CD14-positive monocyte (primary cell): ENCODE results near the gene IFIH1. TPM values are rescaled to one million over a fixed set of nuclear protein-coding genes. Genes with fewer than 3 reads are reported as not detected.

Source experiments
- DNase-seq, 3 donors: peaks; one replicate each; pipeline ENCODE4 v3.0.0-alpha.2; 2011 to 2022
- H2AFZ ChIP-seq: 2 replicates; pipeline ENCODE4 v1.6.0; 2012; ENCODE audit warnings: mild to moderate bottlenecking, low read depth, low read length, inconsistent platforms; ENCODE audit not compliant: insufficient read depth, poor library complexity, severe bottlenecking
- H3K27ac ChIP-seq, 2 donors: 1 replicate in 1 of 2; 2 replicates in 1 of 2; pipeline ENCODE4 v1.5.1; 2012 to 2013; ENCODE audit warnings: low read length in 2 of 2, control low read depth in 1 of 2, inconsistent platforms in 1 of 2, low read depth in 1 of 2, mild to moderate bottlenecking in 1 of 2
- H3K27me3 ChIP-seq, 2 donors: one replicate each; pipeline versions ENCODE4 v1.6.0 to v1.6.1; 2011 to 2013; ENCODE audit warnings: low read length in 2 of 2; ENCODE audit not compliant: control insufficient read depth in 2 of 2, insufficient read depth in 2 of 2
- H3K36me3 ChIP-seq, 2 donors: replicated peaks in 1 of 2; 1 replicate in 1 of 2; 2 replicates in 1 of 2; pipeline versions ENCODE4 v1.5.1 to v1.6.1; 2012 to 2013; ENCODE audit warnings: low read length in 2 of 2, control low read depth in 1 of 2, inconsistent platforms in 1 of 2, mild to moderate bottlenecking in 1 of 2; ENCODE audit not compliant: insufficient read depth in 2 of 2, control insufficient read depth in 1 of 2
- H3K4me1 ChIP-seq, 2 donors: 1 replicate in 1 of 2; 2 replicates in 1 of 2; pipeline versions ENCODE4 v1.5.1 to v1.6.1; 2012 to 2013; ENCODE audit warnings: low read length in 2 of 2, control low read depth in 1 of 2, inconsistent platforms in 1 of 2, mild to moderate bottlenecking in 1 of 2, moderate library complexity in 1 of 2; ENCODE audit not compliant: insufficient read depth in 2 of 2, control insufficient read depth in 1 of 2
- H3K4me2 ChIP-seq: replicated peaks from 2 replicates; pipeline ENCODE3; 2012; ENCODE audit warnings: low read length, moderate library complexity, mild to moderate bottlenecking; ENCODE audit not compliant: poor library complexity, severe bottlenecking; ENCODE audit errors: extremely low read depth
- H3K4me3 ChIP-seq, 3 experiments: fragments of 200-600 bp in 1 of 3; sonication (generic) in 1 of 3; replicated peaks in 1 of 3; 1 replicate in 2 of 3; 2 replicates in 1 of 3; pipeline ENCODE4 v1.5.1; 2011 to 2013; ENCODE audit warnings: low read length in 3 of 3, mild to moderate bottlenecking in 3 of 3, control low read depth in 2 of 3, low read depth in 2 of 3, inconsistent platforms in 1 of 3, moderate library complexity in 1 of 3
- H3K79me2 ChIP-seq: 2 replicates; pipeline ENCODE4 v1.6.0; 2012; ENCODE audit warnings: mild to moderate bottlenecking, control low read depth, inconsistent platforms, low read length, moderate library complexity; ENCODE audit not compliant: insufficient read depth
- H3K9ac ChIP-seq: 2 replicates; pipeline ENCODE4 v1.6.0; 2017; ENCODE audit warnings: low read length, mild to moderate bottlenecking; ENCODE audit not compliant: insufficient read depth, poor library complexity, severe bottlenecking
- H3K9me3 ChIP-seq, 2 donors: replicated peaks in 1 of 2; 1 replicate in 1 of 2; 2 replicates in 1 of 2; pipeline versions ENCODE4 v1.5.1 to v1.6.1; 2012 to 2013; ENCODE audit warnings: low read length in 2 of 2, control low read depth in 1 of 2; ENCODE audit not compliant: control insufficient read depth in 1 of 2, insufficient read depth in 1 of 2
- H4K20me1 ChIP-seq: 2 replicates; pipeline ENCODE4 v1.6.0; 2012; ENCODE audit warnings: mild to moderate bottlenecking, low read length, control low read depth, moderate library complexity; ENCODE audit not compliant: insufficient read depth
- H3K27ac Mint-ChIP-seq, 7 donors: one replicate each; pipeline ENCODE4 v1.8.0; 2020; ENCODE audit warnings: mild to moderate bottlenecking in 7 of 7, mixed read lengths in 7 of 7, moderate library complexity in 6 of 7, inconsistent platforms in 2 of 7
- H3K27me3 Mint-ChIP-seq, 3 donors: one replicate each; pipeline ENCODE4 v1.8.0; 2021 to 2022; ENCODE audit warnings: low read depth in 3 of 3, mild to moderate bottlenecking in 3 of 3, mixed read lengths in 3 of 3, moderate library complexity in 3 of 3, inconsistent platforms in 1 of 3
- H3K36me3 Mint-ChIP-seq, 2 donors: one replicate each; pipeline ENCODE4 v1.8.0; 2020; ENCODE audit warnings: mixed read lengths in 2 of 2, inconsistent platforms in 1 of 2, mild to moderate bottlenecking in 1 of 2
- H3K4me1 Mint-ChIP-seq: one replicate; pipeline ENCODE4 v1.8.0; 2020; ENCODE audit warnings: mild to moderate bottlenecking, mixed read lengths
- H3K4me3 Mint-ChIP-seq, 2 donors: one replicate each; pipeline ENCODE4 v1.8.0; 2020; ENCODE audit warnings: mild to moderate bottlenecking in 2 of 2, mixed read lengths in 2 of 2, moderate library complexity in 1 of 2
- H3K9me3 Mint-ChIP-seq, 7 donors: one replicate each; pipeline ENCODE4 v1.8.0; 2020 to 2022; ENCODE audit warnings: mixed read lengths in 7 of 7, mild to moderate bottlenecking in 6 of 7, moderate library complexity in 6 of 7, inconsistent platforms in 2 of 7
- CTCF ChIP-seq: fragments of 200-600 bp; IDR thresholded peaks from one replicate; pipeline ENCODE4 v1.8.0; 2022; ENCODE audit warnings: antibody characterized with exemption, mild to moderate bottlenecking
- WGBS: methylation state at CpG from one replicate; pipeline ENCODE4 v1.1.5; 2013; ENCODE audit warnings: missing lambda C conversion rate; ENCODE audit not compliant: insufficient coverage; 5-methylcytosine and 5-hydroxymethylcytosine counted together
- intact Hi-C, 2 donors: fragments of 100-400 bp; cut with micrococcal nuclease; formaldehyde crosslinking; loops; one replicate each; pipeline versions ENCODE4 v1.15.0 to v1.15.1; 2023
- polyA plus RNA-seq, 3 donors: library from polyadenylated mRNA; depleted of rRNA in 1 of 3; unstranded in 2 of 3; stranded (reverse) in 1 of 3; fragments of 300-500 nt in 2 of 3; fragments of >200 nt in 1 of 3; fragmentation: Illumina TruSeq in 2 of 3; gene quantifications; 1 replicate in 2 of 3; 2 replicates in 1 of 3; pipeline ENCODE4 v1.2.3, GENCODE V29; 2012 to 2021

Gene IFIH1
- polyA plus RNA-seq, 3 donors = 11.6 to 17.6 (median 17.1) TPM

DNA sequence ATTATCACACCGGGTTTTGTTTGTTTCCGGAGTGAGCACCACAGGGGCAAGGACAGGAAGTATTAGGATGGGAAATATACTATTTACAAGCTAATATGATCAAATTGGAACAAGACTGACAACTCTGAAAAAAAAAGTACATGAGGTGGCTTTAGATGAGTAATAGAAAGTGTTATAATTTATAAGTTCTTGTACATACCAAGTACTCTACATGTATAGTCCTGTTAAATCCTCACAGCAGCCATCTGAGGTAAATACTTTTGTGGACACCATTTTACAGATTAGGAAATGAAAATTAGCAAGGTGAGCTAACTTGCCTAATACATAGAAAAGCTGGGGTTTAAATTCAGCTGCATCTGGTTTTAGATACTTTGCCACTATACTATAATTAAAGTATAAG, 86.5 kb downstream of the IFIH1 start:
- H3K4me1 Mint-ChIP-seq = peaks cover 6% of the 10 kb centered on the region
- Histone ChIP-seq H3K79me2 (no peaks in the 10 kb centered on the region), H3K9ac (no peak overlapping the region), H3K27ac (no peak overlapping the region), H3K4me1 (no peaks in the 10 kb centered on the region), H3K9me3 (peaks cover 0 to 11% of the 10 kb centered on the region in 2 donors), H4K20me1 (no peaks in the 10 kb centered on the region), H3K36me3 (no peaks in the 10 kb centered on the region), H2AFZ (no peak overlapping the region), H3K4me2 (no peak overlapping the region), H3K27me3 (no peaks in the 10 kb centered on the region), H3K4me3 (no peak overlapping the region)
- DNase-seq = no peak
- no peak for TF ChIP-seq CTCF
- no peak overlapping the region for H3K4me3 Mint-ChIP-seq
- H3K27ac Mint-ChIP-seq = no peak overlapping the region
- WGBS = no CpG with 5 or more reads among the region's 2 CpGs
- no peaks in the 10 kb centered on the region for H3K36me3 Mint-ChIP-seq
- H3K9me3 Mint-ChIP-seq = peaks cover 4 to 14% (median 5%) of the 10 kb centered on the region in 7 donors
- H3K27me3 Mint-ChIP-seq = peaks cover 0 to 1% (median 0%) of the 10 kb centered on the region in 3 donors
- intact Hi-C loops = no loop called here

GRCh38 chr2:162230761-162231160, 87.7 kb downstream of the IFIH1 start:
- no peak for DNase-seq
- no peak for TF ChIP-seq CTCF
- Mint-ChIP-seq H3K27me3 (peaks cover 0 to 1% (median 0%) of the 10 kb centered on the region in 3 donors), H3K4me1 (peaks cover 6% of the 10 kb centered on the region), H3K9me3 (peaks cover 3 to 14% (median 5%) of the 10 kb centered on the region in 7 donors), H3K36me3 (no peaks in the 10 kb centered on the region), H3K4me3 (no peak overlapping the region), H3K27ac (no peak overlapping the region)
- Histone ChIP-seq H3K9me3 (peaks cover 0 to 11% of the 10 kb centered on the region in 2 donors), H3K27me3 (no peaks in the 10 kb centered on the region), H3K4me2 (no peak overlapping the region), H3K4me1 (no peaks in the 10 kb centered on the region), H2AFZ (no peak overlapping the region), H3K27ac (no peak overlapping the region), H3K9ac (no peak overlapping the region), H3K36me3 (no peaks in the 10 kb centered on the region), H3K4me3 (no peak overlapping the region), H3K79me2 (no peaks in the 10 kb centered on the region), H4K20me1 (no peaks in the 10 kb centered on the region)
- intact Hi-C loops = no loop called here
- no CpG with 5 or more reads among the region's 1 CpG for WGBS
